Measurements from ENCODE around the gene P2RX7. TPM values are rescaled to one million over a fixed set of nuclear protein-coding genes. Genes with fewer than 3 reads are reported as not detected.

Gene P2RX7
- total RNA-seq, 1 donor from 2014 or later = 0.40 TPM

GRCh38 chr12:121102307-121102706 lies 30.4 kb upstream of the P2RX7 start:
- no peak for DNase-seq (ENCODE audit: low spot score in 2 of 2, unreplicated experiment in 2 of 2)
- Mint-ChIP-seq H3K27me3 (ENCODE audit: low read depth) (no peaks in the 10 kb centered on the region), H3K9me3 (peaks cover 24% of the 10 kb centered on the region), H3K4me1 (no peaks in the 10 kb centered on the region), H3K27ac (no peak overlapping the region), H3K4me3 (no peak overlapping the region), H3K36me3 (no peaks in the 10 kb centered on the region)
- TF ChIP-seq, protein P1, sequence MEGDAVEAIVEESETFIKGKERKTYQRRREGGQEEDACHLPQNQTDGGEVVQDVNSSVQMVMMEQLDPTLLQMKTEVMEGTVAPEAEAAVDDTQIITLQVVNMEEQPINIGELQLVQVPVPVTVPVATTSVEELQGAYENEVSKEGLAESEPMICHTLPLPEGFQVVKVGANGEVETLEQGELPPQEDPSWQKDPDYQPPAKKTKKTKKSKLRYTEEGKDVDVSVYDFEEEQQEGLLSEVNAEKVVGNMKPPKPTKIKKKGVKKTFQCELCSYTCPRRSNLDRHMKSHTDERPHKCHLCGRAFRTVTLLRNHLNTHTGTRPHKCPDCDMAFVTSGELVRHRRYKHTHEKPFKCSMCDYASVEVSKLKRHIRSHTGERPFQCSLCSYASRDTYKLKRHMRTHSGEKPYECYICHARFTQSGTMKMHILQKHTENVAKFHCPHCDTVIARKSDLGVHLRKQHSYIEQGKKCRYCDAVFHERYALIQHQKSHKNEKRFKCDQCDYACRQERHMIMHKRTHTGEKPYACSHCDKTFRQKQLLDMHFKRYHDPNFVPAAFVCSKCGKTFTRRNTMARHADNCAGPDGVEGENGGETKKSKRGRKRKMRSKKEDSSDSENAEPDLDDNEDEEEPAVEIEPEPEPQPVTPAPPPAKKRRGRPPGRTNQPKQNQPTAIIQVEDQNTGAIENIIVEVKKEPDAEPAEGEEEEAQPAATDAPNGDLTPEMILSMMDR (IDR thresholded peaks at IDR 0.05; ENCODE audit: unreplicated experiment) = no peak

- Mint-ChIP-seq H3K9me3 (peaks cover 11% of the 10 kb centered on the region), H3K4me3 (no peak overlapping the region), H3K36me3 (no peaks in the 10 kb centered on the region), H3K27me3 (ENCODE audit: low read depth) (no peaks in the 10 kb centered on the region), H3K27ac (no peak overlapping the region), H3K4me1 (no peaks in the 10 kb centered on the region)
- TF ChIP-seq, protein P1 (IDR thresholded peaks at IDR 0.05; ENCODE audit: unreplicated experiment) = no peak
- DNase-seq (ENCODE audit: low spot score in 2 of 2, unreplicated experiment in 2 of 2) = no peak
These were observed 25.0 kb upstream of the P2RX7 start for GRCh38 chr12:121107681-121108080.

DNA sequence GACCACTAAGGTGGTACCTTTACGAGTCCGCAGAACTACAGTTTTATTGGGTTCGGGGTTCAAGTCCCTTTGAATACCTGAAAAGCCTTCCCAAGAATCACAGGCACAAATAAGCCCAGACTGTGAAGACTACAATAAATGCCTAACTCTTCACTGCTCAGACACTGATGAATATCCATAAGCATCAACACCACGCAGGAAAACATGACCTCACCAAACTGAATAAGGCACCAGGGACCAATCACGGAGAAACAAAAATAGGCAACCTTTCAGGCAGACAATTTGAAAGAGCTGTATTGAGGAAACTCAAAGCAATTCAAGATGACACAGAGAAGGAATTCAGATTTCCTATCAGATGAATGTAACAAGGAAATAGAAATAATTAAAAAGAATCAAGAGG lies 24.2 kb upstream of the P2RX7 start:
- TF ChIP-seq, protein P1 (IDR thresholded peaks at IDR 0.05; ENCODE audit: unreplicated experiment) = no peak
- H3K4me3 Mint-ChIP-seq = no peak overlapping the region
- H3K4me1 Mint-ChIP-seq = no peaks in the 10 kb centered on the region
- peaks cover 11% of the 10 kb centered on the region for H3K9me3 Mint-ChIP-seq
- no peaks in the 10 kb centered on the region for H3K36me3 Mint-ChIP-seq
- no peaks in the 10 kb centered on the region for H3K27me3 Mint-ChIP-seq (ENCODE audit: low read depth)
- no peak for DNase-seq (ENCODE audit: low spot score in 2 of 2, unreplicated experiment in 2 of 2)
- H3K27ac Mint-ChIP-seq = no peak overlapping the region

- Mint-ChIP-seq H3K9me3 (no peaks in the 10 kb centered on the region), H3K4me3 (no peak overlapping the region), H3K27me3 (ENCODE audit: low read depth) (no peaks in the 10 kb centered on the region), H3K27ac (no peak overlapping the region), H3K36me3 (no peaks in the 10 kb centered on the region), H3K4me1 (no peaks in the 10 kb centered on the region)
- peak; percentile 42 to 60 for DNase-seq (ENCODE audit: low spot score in 2 of 2, unreplicated experiment in 2 of 2)
- TF ChIP-seq, protein P1 (IDR thresholded peaks at IDR 0.05; ENCODE audit: unreplicated experiment) = peak; percentile 94
These were observed 22.3 kb upstream of the P2RX7 start for GRCh38 chr12:121110211-121110940.

GRCh38 chr12:121111684-121112083 lies 21.0 kb upstream of the P2RX7 start:
- Mint-ChIP-seq H3K9me3 (no peaks in the 10 kb centered on the region), H3K27ac (no peak overlapping the region), H3K4me1 (no peaks in the 10 kb centered on the region), H3K4me3 (no peak overlapping the region), H3K36me3 (no peaks in the 10 kb centered on the region), H3K27me3 (ENCODE audit: low read depth) (no peaks in the 10 kb centered on the region)
- DNase-seq (ENCODE audit: low spot score in 2 of 2, unreplicated experiment in 2 of 2) = no peak
- TF ChIP-seq, protein P1 (IDR thresholded peaks at IDR 0.05; ENCODE audit: unreplicated experiment) = no peak
